ENCODE results near the gene SRRD.

Gene SRRD

GRCh38 chr22:26447584-26448329 is 35.9 kb upstream of the SRRD start:
- H3K79me2 ChIP-seq (ENCODE audit: low read length), result peaks cover 19% of the 10 kb centered on the region
- H3K27me3 ChIP-seq (ENCODE audit: low read depth, low read length), result no peaks in the 10 kb centered on the region
- no peak overlapping the region for H3K9ac ChIP-seq (ENCODE audit: low read length)
- no peak for TF ChIP-seq CTCF (IDR thresholded peaks at IDR 0.05; ENCODE audit: low read depth, low read length)
- no peak for TF ChIP-seq EZH2phosphoT487 (IDR thresholded peaks at IDR 0.05; ENCODE audit: low read depth)
- no peak overlapping the region for H3K4me3 ChIP-seq (ENCODE audit: low read length)
- H3K9me3 ChIP-seq (ENCODE audit: insufficient read depth, low read length), result no peaks in the 10 kb centered on the region
- H3K27ac ChIP-seq (ENCODE audit: low read length), result no peak overlapping the region
- no peaks in the 10 kb centered on the region for H3K4me1 ChIP-seq (ENCODE audit: low read length)
- peaks cover 54% of the 10 kb centered on the region for H3K36me3 ChIP-seq (replicated peaks; ENCODE audit: low read depth, low read length)
- H2AFZ ChIP-seq (ENCODE audit: low read depth, low read length), result no peak overlapping the region
- H3K4me2 ChIP-seq (ENCODE audit: low read length), result no peak overlapping the region
- H4K20me1 ChIP-seq (ENCODE audit: insufficient read depth, low read length), result peaks cover 25% of the 10 kb centered on the region

- peaks cover 14% of the 10 kb centered on the region for H3K79me2 ChIP-seq (ENCODE audit: low read length)
- peaks cover 53% of the 10 kb centered on the region for H3K36me3 ChIP-seq (replicated peaks; ENCODE audit: low read depth, low read length)
- TF ChIP-seq CTCF (IDR thresholded peaks at IDR 0.05; ENCODE audit: low read depth, low read length) (no peak), EZH2phosphoT487 (IDR thresholded peaks at IDR 0.05; ENCODE audit: low read depth) (no peak)
- H3K27ac ChIP-seq (ENCODE audit: low read length), result no peak overlapping the region
- no peaks in the 10 kb centered on the region for H3K9me3 ChIP-seq (ENCODE audit: insufficient read depth, low read length)
- no peaks in the 10 kb centered on the region for H3K27me3 ChIP-seq (ENCODE audit: low read depth, low read length)
- peaks cover 19% of the 10 kb centered on the region for H4K20me1 ChIP-seq (ENCODE audit: insufficient read depth, low read length)
- no peak overlapping the region for H3K4me2 ChIP-seq (ENCODE audit: low read length)
- H3K4me1 ChIP-seq (ENCODE audit: low read length), result no peaks in the 10 kb centered on the region
- H3K9ac ChIP-seq (ENCODE audit: low read length), result no peak overlapping the region
- H2AFZ ChIP-seq (ENCODE audit: low read depth, low read length), result no peak overlapping the region
- no peak overlapping the region for H3K4me3 ChIP-seq (ENCODE audit: low read length)
These were observed 35.3 kb upstream of the SRRD start for GRCh38 chr22:26448334-26448733.

DNA sequence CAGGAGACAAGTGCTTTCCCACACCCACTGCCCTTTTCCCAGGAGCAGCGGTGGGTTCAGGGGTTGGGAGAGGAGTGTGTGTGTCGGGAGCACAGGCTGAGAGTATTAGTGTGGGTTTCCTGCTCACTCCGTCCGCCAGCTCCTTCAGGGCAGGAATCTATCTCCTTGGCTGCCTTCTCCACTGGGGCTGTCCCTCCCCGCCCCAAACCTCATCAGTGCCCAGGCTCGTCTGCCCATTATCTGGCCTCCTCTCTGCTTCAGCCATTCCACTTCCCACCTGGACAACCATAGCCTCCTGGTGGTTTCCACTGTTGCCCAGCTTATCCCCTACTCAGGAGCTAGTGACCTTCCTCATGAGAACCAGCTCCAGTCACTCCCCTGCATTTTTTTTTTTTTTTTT is 34.7 kb upstream of the SRRD start:
- Histone ChIP-seq H3K27me3 (ENCODE audit: low read depth, low read length) (no peaks in the 10 kb centered on the region), H2AFZ (ENCODE audit: low read depth, low read length) (no peak overlapping the region), H3K9me3 (ENCODE audit: insufficient read depth, low read length) (no peaks in the 10 kb centered on the region), H3K36me3 (replicated peaks; ENCODE audit: low read depth, low read length) (peaks cover 53% of the 10 kb centered on the region), H3K4me2 (ENCODE audit: low read length) (no peak overlapping the region), H3K27ac (ENCODE audit: low read length) (no peak overlapping the region), H3K79me2 (ENCODE audit: low read length) (peaks cover 7% of the 10 kb centered on the region), H4K20me1 (ENCODE audit: insufficient read depth, low read length) (peaks cover 13% of the 10 kb centered on the region), H3K4me1 (ENCODE audit: low read length) (no peaks in the 10 kb centered on the region), H3K4me3 (ENCODE audit: low read length) (no peak overlapping the region), H3K9ac (ENCODE audit: low read length) (no peak overlapping the region)
- TF ChIP-seq CTCF (IDR thresholded peaks at IDR 0.05; ENCODE audit: low read depth, low read length) (no peak), EZH2phosphoT487 (IDR thresholded peaks at IDR 0.05; ENCODE audit: low read depth) (no peak)

- peaks cover 44% of the 10 kb centered on the region for H3K36me3 ChIP-seq (replicated peaks; ENCODE audit: low read depth, low read length)
- no peaks in the 10 kb centered on the region; the same call in 1 of the 2 replicates for H4K20me1 ChIP-seq (ENCODE audit: insufficient read depth, low read length)
- H3K9me3 ChIP-seq (ENCODE audit: insufficient read depth, low read length), result no peaks in the 10 kb centered on the region
- H3K27me3 ChIP-seq (ENCODE audit: low read depth, low read length), result no peaks in the 10 kb centered on the region
- H3K4me2 ChIP-seq (ENCODE audit: low read length), result no peak overlapping the region
- H2AFZ ChIP-seq (ENCODE audit: low read depth, low read length), result no peak overlapping the region
- no peak overlapping the region for H3K9ac ChIP-seq (ENCODE audit: low read length)
- TF ChIP-seq EZH2phosphoT487 (IDR thresholded peaks at IDR 0.05; ENCODE audit: low read depth), result no peak
- no peak for TF ChIP-seq CTCF (IDR thresholded peaks at IDR 0.05; ENCODE audit: low read depth, low read length)
- H3K79me2 ChIP-seq (ENCODE audit: low read length), result no peaks in the 10 kb centered on the region
- no peak overlapping the region for H3K4me3 ChIP-seq (ENCODE audit: low read length)
- no peaks in the 10 kb centered on the region for H3K4me1 ChIP-seq (ENCODE audit: low read length)
- no peak overlapping the region for H3K27ac ChIP-seq (ENCODE audit: low read length)
These were observed 33.1 kb upstream of the SRRD start for GRCh38 chr22:26450453-26451185.
